HG02610 (cell line): ENCODE measurements around the gene LRBA.
"Not testable (repeated sequence)": the region's sequence is repeated elsewhere in the genome, so short reads cannot be mapped to it uniquely, and the experiment has no call there.

Experiments used
- ATAC-seq: cut with Tn5 transposase; IDR thresholded peaks from one replicate; pipeline ENCODE4 v1.9.1; 2021; ENCODE audit warnings: mild to moderate bottlenecking, moderate library complexity; ENCODE audit not compliant: unreplicated experiment

The LRBA gene, protein sequence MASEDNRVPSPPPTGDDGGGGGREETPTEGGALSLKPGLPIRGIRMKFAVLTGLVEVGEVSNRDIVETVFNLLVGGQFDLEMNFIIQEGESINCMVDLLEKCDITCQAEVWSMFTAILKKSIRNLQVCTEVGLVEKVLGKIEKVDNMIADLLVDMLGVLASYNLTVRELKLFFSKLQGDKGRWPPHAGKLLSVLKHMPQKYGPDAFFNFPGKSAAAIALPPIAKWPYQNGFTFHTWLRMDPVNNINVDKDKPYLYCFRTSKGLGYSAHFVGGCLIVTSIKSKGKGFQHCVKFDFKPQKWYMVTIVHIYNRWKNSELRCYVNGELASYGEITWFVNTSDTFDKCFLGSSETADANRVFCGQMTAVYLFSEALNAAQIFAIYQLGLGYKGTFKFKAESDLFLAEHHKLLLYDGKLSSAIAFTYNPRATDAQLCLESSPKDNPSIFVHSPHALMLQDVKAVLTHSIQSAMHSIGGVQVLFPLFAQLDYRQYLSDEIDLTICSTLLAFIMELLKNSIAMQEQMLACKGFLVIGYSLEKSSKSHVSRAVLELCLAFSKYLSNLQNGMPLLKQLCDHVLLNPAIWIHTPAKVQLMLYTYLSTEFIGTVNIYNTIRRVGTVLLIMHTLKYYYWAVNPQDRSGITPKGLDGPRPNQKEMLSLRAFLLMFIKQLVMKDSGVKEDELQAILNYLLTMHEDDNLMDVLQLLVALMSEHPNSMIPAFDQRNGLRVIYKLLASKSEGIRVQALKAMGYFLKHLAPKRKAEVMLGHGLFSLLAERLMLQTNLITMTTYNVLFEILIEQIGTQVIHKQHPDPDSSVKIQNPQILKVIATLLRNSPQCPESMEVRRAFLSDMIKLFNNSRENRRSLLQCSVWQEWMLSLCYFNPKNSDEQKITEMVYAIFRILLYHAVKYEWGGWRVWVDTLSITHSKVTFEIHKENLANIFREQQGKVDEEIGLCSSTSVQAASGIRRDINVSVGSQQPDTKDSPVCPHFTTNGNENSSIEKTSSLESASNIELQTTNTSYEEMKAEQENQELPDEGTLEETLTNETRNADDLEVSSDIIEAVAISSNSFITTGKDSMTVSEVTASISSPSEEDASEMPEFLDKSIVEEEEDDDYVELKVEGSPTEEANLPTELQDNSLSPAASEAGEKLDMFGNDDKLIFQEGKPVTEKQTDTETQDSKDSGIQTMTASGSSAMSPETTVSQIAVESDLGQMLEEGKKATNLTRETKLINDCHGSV (N-terminal part only)

DNA sequence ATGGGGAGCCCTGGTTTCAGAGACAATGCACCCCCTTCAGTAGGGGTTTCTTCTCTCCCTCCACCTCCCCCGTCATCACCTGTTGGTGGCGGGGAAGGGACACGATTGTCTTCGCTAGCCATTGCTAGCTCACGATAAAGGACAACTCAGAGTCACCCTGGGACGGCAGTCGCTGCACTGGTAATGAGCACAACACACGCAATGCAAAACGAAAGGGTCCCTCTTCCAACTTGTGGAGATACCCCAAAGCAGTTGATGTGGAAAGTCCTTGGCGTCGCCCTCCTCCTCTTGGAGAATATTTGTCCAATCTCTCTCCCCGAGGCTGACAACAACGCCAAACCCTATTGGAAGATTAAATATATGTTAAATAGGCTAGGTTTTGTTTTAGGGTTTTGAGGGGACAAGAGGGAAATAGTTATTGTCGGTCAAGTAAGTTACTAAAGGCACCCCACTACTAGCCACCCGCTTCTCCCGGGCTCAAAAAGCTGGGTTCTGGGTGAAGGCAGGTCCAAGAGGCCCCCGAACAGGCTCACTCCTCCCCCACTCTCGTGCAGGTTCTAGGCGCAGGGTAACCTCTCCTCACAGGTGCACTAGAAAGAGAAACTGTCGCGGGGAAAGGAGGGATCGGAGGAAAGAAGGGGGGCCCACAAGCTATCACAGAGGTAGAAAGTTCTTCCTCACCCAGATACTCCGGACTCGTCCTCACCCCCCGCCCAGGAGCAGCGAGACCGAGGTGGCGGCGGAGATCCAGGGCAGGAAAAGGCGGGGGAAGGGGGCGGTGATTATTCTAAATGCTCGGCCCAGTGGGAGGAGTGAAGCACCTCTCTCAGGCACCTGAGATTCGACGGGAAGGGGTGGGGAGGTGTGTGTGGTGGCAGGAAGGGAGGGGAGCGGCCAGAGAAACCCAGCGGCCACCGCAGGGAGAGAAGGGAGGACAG, at the start of gene LRBA:
Gene LRBA (minus strand): TSS at position 764 of the 938 bp plus-strand sequence. CDS start 642 bp downstream, at position 122.
- peak; percentile 69 for ATAC-seq

DNA sequence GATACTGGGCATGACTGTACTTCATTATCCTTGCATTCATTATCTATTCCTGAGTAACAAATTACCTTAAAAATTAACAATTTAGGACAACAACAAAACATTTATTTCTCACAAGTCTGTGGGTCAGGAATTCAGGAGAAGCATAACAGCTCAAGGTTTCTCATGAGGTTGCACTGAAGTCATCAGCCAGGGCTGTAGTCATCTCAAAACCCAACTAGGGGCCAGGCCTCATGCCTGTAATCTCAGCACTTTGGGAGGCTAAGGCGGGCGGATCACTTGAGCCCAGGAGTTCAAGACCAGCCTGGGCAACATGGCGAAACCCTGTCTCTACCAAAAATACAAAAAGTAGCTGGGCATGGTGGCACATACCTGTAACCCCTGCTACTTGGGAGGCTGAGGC, 48.1 kb upstream of the LRBA start:
- ATAC-seq: not testable (repeated sequence)

DNA sequence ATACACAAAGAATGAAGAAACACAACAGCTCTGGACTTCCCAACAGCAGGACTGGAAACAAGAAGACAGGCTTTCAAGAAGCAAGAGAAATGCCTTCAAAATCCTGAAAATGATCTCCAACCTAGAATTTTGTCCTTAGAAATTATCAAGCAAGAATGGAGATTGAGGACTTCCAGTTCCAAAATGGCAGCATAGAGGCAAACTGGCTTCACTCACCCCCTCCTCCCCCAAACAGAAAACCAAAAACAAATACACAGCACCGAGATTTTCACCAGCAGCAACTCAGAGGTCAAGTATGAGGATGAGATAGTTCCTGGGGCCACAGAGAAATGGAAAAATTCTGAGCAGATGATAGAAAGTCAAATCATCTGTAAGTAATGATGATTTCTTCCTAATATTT, 40.5 kb upstream of the LRBA start:
- ATAC-seq: no peak

DNA sequence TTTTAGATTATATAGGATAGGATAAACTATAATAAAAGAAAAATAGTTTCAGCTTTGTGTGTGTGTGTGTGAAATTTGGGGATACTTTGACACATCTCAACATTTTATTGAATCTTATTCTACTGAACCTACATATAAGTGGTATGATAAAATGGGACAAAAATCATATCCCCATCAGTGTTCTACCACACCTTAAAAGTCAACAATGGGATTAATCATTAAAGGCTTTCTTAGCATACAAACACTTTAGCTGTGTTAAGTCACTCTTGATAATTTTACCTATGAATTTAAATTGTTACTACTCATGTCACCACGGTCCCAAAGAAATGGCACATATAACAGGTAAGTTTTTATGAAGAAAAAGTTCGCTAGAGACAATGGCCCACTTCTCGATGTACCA, 37.7 kb upstream of the LRBA start:
- ATAC-seq: no peak

DNA sequence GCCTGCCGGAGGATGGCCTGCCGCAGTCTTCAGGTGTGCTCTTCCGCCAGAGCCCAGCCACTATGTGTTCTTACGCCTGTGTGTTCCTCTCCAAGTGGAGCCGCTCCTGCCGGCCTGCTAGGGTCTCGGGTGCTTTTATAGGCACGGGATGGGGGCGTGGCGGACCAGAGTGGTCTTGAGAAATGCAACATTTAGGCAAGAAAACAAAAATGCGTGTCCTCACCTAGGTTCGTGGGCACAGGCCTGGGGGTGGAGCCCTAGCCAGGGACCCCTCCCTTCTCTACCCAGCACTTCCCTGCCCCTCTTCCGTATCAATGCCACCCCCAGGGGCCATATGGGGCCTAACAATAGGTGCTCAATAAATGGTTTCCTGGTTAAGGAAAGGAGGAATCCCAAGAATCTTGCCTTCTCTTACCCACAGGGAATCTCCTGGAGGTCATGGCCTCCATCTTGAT, 34.4 kb upstream of the LRBA start:
- no peak for ATAC-seq

DNA sequence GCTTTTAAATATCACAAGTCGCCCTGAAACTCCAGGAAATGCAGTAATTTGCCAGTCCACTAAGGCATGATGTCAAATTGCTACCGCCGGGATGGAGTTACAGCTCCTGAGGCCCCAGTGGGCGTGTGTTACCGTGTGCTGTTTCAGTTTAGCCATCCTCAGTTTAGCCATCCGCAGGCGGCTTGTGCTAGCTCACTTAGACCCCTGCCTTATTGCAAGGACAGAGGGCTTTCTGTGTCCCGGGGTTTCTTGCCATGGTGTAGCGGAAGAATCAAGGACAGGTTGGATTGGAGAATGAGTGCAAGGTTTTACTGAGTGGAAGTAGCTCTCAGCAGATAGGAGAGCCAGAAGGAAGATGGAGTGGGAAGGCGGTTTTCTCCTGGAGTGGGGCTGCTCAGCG, 33.8 kb upstream of the LRBA start:
- ATAC-seq: no peak

DNA sequence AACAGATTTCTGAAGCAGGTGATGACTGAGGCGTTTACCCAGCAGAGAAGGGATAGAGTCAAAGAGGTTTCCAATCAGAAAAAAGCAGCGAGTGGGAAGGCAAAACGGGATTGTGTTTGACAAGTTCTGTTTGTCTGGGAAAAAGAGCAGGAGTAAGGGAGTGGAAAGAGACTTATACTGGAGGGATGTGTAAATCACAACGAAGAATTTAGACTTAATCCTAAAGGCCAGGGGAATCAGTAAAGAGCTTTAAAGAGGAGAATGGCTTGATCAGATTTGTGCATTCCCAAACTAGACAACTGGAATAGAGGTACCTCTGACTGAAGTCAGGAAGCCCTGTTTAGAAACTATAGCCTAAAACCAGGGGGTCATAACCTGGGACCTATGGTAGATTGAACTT, 31.5 kb upstream of the LRBA start:
- ATAC-seq: no peak

DNA sequence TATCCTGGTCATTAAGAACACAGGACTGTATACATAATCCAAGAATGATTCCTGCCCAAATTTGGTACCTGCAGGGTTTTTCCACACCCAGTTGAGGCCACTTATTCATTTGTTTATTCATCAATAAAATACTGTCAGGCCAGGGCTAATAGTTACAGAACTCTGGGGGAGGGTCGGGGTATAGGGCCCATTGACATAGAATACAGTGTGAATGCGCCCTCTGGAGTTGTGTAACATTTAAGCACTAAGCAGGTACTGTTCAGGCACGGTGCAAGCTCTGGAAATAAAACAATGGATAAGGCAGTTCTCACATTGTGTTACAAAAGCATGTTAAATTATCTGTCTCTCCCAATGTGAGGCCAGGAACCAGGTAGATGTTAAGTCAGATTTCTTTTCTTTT, 30.8 kb upstream of the LRBA start:
- ATAC-seq: peak; percentile 46

DNA sequence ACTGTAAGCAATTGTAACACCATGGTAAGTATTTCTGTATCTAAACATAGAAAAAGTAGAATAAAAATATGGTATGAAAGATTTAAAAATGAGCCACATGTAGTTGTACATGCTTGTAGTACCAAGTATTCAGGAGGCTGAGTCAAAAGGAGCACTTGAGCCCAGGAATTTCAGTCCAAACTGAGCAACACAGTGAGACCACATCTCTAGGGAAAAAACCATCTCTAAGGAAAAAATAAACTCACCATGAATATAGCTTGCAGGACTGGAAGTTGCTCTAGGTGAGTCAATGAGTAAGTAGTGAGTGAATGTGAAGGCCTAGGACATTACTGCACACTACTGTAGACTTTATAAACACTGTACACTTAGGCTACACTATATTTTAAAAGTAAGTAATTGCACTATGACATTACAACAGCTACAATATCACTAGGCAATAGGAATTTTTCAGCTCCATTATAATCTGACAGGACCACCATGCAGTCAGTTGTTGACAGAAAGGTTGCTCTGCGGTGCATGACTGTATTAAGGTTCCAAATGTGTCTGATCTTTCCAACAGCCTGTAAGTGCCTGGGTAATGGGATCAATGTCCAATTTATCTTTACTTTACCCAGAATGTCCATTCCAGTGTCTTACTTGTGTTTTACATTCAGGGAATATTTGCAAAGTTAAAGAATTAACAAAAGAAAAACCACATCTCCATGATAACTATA, 28.9 kb upstream of the LRBA start:
- no peak for ATAC-seq

DNA sequence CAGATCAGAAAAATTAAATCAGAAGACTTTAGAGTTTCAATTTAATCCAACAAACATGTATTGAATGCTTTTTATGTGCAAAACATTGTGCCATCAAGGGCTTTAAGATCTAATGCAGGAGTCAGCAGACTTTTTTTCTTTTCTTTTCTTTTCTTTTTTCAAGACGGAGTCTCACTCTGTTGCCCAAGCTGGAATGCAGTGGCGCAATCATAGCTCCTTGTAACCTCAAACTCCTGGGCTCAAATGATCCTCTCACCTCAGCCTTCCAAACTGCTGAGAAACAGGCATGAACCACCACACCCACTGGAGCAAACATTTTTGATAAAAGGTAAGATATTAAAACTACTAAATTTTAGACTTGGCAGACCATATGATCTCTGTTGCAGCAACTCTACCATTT, 24.6 kb upstream of the LRBA start:
- ATAC-seq: no peak

DNA sequence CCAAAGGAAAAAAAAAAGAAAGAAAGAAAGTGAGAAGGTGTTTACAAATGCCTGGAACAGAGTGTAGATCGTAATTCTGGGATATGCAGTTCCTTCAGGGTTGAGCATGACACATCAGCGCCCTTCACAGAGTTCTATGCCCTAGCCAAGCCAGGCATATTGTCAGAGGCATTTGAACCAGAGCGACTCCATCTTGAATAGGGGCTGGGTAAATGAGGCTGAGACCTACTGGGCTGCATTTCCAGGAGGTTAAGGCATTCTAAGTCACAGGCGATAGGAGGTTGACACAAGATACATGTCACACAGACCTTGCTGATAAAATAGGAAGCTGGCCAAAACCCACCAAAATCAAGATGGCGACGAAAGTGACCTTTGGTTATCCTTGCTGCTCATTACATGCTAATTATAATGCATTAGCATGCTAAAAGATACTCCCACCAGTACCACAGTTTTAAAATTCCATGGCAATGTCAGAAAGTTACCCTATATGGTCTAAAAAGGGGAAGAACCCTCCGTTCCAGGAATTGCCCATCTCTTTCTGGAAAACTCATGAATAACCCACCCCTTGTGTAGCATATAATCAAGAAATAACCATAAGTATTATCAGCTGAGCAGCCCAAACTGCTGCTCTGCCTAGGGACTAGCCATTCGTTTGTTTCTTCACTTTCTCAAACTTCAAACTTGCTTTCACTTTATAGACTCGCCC, 23.5 kb upstream of the LRBA start:
- no peak for ATAC-seq

DNA sequence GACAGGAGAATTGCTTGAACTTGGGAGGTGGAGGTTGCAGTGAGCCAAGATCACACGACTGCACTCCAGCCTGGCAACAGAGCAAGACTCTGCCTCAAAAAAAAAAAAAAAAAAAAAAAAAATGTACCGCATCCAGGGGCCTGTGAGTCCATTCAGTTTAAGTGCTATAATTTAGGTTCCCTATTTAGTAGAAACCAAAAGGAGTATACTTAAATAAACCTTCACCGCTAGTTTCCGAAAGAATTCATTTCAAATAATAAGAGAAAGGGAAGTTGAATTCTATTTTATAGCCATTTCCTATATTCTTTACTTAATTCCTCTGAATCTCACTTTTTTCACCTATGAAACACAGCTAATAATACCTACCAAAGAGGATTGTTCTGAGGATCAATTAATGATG, 20.8 kb upstream of the LRBA start:
- ATAC-seq: no peak

DNA sequence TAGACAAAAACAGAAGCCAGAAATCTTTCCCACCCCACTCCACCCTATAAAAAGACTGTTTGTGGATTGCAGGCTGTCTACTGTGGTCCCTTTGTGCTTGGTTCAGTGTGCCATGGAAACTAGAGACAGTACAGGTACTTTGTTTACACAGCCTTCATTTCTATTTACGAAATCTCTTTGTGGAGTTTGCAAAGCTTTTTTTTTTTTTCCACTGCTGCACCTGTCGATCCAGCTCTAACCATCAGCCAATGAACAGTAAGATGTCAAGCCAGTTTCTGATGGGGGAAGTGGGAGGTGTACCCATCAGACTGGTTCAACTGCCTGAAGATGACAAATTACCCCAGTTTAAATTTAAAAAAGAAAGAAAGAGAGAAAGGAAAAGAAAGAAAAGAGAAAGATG, 20.2 kb upstream of the LRBA start:
- ATAC-seq: no peak

DNA sequence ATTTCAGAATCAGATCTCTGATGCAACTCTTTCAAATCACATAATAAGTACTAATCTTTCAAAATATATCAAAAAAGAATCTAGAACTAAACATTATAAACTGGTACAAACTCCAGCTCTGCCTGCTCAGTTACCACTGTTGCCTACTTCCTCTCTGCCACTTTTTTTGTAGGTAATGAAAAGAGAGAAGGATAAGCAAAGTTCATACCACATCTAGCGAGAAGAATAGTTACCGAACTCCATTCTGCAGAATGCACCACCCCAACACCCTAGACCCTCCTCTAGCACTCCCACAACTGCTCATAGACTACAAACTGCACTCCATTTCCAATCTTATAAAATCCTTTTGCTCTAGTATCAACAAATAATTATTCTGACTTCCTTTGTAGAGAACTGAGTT, 19.7 kb upstream of the LRBA start:
- no peak for ATAC-seq

DNA sequence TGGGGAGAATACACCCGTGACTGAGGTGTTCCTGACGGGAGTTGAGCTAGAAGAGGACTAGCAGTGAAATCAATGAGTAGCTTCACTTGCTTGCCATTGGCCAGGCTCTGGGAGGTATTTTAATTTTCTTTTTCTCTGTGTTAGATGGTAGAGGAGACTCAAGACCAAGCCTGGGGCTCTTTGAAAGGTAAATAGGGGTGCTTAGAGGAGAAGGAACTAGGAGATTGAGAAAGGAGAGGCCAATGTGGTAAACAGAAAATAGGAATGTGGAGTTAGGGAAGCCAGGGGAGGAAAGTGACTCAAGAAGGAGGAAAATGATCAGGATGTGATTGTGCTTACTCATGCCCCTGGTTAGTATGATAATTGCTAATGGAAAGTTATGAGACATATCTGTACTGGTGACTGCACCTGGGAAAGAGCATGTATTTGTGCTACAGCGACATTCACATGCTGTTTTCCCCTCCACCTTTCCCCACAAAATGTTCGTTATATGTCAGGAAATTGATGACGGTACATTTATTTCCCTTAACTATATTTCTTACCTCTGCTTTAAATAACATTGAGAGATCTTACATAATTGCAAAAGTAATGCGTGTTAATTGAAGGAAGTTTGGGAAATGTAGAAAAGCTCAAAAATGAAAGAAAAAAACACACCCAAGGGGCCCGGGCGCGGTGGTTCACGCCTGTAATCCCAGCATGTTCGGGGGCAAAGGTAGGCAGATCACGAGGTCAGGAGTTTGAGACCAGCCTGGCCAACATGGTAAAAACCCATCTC, 16.9 kb upstream of the LRBA start:
- ATAC-seq: peak; percentile 80

DNA sequence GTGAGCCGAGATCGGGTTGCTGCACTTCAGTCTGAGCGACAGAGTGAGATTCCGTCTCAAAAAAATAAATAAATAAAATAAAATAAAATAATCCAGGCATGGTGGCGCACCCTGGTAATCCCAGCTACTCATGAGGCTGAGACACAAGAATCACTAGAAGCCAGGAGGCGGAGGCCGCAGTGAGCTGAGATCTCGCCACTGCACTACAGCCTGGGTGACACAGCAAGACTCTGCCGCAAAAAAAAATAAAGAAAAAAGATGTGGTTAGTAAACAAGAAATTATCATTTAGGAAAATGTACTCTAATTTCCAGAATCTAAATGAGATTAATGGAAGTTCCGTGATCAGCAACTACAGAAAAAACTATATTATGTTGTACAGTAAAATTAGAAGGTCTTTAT, 14.5 kb upstream of the LRBA start:
- ATAC-seq: no peak

DNA sequence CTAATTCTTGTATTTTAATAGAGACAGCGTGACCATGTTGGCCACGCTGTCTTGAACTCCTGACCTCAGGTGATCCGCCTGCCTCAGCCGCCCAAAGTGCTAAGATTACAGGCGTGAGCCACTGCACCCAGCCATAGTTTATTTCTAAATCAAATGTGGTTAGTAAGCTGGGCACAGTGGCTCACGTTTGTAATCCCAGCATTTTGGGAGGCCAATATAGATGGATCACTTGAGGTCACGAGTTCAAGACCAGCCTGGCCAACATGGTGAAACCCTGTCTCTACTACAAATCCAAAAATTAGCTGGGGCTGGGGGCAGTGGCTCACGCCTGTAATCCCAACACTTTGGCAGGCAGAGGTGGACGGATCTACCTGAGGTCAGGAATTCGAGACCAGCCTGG, 13.9 kb upstream of the LRBA start:
- ATAC-seq: not testable (repeated sequence)

DNA sequence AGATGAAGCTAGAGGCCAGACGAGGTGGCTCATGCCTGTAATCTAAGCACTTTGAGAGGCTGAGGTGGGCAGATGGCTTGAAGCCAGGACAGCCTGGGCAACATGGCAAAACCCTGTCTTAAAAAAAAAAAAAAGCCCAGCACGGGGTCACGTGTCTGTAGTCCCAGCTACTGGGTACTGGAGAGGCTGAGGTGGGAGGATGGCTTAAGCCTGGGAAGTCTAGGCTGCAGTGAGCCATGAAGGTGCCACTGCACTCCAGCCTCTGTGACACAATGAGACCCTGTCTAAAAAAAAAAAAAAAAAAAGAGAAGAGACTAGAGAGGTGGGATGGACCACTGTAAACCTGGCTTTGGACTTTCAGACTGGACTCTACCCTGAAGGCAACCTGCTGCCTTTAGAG, 10.7 kb upstream of the LRBA start:
- ATAC-seq: no peak
